Suppressor macrophage (primary cell): ENCODE data around the gene ZNF423.

Experiments
- DNase-seq, 4 experiments: peaks; one replicate each; pipeline ENCODE4 v3.0.0-alpha.2; 2020 to 2022

ZNF423 gene

DNA sequence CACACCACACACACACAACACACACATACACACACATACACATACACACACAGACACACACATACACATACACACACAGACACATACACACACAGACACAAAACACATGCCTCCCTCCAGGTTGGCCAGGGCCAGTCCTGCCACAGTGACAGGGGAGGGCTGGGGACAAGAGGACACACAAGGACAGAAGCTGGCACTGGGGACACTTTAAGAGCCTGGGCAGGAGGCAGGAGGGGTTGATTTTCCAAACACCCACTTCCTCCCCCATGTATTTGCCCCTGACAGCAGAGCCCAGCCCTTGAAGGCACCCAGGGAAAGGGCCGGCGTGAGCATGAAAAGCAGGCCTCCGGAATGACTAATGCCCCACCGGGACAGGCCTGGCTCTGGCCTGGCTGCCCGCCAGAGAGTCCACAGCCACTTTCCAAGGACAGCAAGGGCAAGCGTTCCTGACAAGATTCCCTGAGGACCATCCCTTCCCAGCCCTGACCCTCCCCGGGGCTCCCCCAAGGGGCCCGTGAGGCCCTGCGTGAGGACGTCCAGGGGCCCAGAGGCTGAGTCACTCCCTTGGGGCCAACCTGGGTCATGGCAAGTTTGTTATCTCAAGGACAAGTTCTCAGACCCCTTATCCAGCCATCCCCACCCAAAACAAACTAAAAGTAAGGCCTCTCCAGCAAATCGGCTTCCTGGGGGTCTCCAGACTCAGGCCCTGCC is 235.6 kb downstream of the ZNF423 start:
- no peak for DNase-seq

DNA sequence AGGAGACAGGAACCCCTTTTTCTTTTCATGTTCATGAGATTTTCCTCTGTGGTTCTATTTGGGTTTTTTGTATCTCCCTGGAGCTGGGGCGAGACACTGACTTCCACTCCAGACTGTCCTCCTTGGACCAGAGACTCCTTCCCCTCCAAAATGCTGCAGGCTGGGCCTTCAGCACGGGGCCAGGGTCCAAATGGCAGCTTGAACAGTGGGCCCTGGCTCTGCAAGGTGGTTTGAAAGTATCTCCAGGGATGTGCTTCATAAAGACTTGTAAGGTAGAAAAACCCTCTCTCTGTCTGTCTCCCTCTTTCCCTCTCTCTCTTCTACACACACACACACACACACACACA is 236.1 kb downstream of the ZNF423 start:
- no peak for DNase-seq

DNA sequence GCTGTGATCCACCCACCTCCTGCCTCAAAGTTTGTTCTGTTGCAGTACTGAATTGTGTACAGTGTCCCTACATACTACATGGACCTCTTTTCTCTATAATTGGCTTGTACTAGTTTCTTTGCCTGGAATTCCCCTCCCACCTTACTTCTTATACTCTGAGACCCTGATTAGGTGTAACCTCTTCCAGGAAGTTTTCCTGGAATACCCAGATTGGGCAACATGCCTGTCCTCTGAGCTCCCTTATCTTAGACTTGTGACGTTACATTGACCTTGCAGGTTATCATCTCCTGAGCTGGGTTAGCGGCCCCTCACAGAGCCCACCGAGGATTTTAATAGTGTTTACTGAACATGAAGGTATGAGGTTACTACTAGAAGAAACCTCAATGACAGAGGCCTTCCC is 237.0 kb downstream of the ZNF423 start:
- no peak for DNase-seq

DNA sequence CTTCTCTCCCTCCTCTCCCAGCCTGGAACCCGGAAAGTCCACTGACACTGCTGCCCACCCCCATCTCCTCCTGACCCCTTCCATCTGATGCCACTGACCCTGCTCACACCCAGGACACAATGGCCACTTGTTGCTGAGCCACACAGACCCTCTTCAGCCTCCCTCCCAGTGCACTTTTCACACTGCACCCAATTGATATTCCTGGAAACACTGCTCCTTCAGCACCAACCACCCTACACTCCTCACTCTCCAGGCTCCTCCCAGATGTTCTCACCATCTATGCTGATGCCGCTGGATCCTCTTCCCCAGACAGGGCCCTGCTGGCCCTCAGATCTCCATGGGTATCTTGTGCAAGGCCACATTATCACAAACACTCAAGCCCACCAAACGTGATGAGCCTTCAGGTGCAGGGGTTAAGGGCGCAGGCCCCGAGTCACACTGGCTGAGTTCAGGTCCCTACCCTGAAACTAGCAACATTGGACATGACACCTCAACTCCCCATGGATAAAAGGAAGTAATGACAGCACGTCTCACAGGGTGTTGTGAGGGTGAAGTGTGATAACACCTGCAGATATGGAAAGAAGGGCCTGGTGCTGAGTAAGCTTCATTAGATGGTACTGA is 238.1 kb downstream of the ZNF423 start:
- DNase-seq = no peak

DNA sequence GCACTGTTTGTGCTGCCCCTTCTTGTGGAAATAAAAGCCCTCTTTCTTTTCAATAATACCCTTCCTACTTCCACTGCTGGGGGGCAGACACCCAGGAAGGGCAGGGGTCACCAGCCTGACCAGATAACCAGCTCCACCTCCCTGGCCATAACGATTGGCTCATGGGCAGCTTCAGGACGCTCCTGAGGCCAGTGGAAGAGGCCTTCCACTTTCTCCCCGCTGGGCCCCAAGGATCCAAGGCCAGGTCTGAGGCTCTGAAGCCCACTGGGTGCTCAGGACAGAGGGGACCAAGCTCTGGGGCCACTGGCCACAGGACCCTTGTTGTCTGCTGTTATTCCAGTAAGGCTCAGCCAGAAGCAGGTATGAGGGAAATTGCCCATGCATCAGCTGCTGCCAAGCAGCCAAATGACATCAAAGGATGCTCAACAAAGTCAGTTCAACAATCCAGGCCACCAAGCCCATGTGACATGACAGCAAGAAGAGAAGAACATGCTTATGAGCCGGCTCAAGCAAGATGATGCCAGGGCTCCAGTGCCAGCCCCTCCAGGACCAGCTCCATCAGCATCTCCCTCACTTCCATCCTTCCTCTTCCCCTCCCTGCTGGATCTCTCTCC is 238.8 kb downstream of the ZNF423 start:
- no peak for DNase-seq

DNA sequence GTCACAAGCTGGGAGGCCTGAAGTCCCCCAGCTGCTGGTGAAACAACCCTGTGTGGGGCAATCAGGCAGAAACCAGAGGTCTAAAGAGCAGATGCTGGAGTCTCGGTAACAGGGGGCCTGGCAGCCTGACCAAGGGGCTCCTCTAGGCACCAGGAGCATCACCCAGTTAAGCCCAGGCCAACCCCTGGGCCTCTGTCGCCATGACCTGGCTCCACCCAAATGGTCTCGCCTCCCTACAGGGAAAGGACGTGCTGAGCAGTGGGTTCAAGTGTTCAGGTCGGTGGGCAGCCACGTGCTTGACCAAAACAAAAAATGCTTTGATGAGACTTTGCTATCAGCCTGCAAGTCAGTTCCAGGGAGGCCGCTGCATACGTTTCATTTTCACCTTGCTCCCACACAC is 240.3 kb downstream of the ZNF423 start:
- DNase-seq = no peak

DNA sequence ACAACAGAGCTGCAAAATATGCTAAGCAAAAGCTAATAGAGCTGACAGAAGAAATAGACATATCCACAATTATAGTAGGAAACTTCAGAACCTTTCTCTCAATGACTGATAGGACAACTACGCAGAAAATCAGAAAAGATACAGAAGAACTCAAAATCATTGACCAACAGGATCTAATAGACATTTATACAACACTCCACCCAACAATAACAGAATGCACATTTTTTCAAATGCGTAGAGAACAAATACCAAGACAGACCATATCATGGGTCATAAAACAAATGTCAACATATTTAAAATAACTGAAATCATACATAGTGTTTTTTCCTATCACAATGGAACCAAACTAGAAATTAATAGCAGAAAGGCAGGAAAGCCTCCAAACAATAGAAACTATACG is 244.9 kb downstream of the ZNF423 start:
- no peak for DNase-seq

DNA sequence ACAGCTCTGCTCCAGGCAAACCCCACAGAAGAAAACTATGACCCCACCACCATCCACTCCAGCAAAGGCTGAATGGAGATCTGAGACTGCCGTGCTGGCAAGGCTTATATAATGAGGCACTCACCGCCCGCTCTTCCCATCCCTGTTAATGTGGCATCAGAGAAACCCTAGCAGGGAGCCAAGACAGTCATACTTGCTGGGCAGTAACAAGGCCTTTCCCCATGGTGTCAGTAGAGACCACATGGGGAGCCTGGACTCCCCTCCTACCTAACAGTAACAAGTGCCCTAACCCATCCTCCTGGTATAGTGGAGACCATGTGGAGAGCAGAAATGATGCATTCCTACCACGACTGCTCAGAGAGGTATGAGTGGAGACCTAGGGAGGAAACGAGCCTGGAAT is 247.1 kb downstream of the ZNF423 start:
- DNase-seq = no peak

DNA sequence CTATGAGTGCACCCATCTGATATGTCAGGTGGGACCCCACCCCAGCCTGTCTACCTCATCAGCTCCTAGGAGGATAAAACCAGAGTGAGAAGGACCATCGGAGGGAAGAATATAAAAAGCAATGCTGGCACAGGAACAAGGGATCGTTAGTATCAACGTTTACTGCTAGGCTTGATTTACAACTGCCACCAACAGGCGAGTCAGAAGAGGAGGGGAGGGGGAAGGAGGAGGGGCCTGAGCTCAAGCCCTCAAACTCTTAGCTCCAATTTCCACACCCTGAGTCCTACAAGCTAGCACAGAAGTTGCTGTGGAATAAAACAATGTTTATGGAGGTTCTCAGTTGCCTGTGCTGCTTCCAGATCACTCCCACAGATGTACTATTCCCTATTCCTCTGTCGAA is 247.8 kb downstream of the ZNF423 start:
- no peak for DNase-seq

DNA sequence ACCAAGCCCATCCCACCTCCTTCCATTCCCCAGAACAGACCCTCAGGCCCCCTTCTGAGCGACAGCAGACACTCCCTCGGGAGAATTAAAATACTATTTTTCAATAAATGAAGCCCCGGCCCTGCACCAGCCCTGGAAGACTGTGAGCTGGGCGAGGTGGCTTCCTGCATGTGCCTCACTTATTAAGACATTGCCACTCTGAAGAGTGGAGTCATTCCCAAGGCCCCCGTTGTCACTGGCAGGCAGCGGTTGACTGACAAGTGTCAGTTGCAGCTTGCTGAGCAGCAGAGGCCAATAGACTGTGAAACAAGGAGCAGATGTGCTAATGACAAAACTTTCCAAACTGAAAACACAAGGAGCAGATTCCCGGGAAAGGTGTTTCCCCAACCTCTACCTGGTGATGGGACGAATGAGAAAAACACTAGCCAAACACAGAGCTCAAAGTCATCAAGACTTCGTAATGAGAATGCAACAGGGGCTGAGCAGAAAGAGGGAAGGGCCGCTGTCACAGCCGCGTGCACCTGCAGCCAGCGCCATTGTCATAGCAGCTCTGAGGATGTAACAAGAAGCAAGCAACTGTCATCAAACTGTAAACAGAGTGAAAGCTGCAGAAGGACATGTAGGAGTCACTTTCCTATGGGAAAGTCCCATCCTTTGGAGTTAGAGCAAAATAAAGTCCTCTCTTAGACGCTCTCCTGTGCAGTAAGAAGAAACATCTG is 250.2 kb downstream of the ZNF423 start:
- DNase-seq = no peak

DNA sequence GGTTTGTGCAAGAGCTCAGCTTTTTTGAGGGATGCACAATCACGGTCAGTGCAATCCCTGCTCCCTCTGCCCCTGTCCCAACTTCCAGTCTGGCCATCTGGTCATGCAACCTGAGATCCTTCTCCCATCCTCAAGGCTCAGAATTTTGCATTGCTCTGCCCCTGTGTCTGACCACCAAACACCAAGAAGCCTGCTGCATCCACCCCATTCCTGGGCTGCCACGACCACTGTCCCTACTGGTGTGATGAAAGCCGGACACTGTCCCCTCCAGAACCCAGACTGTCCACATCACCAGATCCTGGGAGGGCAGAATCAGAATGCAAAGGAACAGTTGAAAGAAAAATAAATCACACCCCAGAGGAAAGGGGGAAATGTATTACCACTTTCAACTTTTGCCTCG is 251.3 kb downstream of the ZNF423 start:
- no peak for DNase-seq

DNA sequence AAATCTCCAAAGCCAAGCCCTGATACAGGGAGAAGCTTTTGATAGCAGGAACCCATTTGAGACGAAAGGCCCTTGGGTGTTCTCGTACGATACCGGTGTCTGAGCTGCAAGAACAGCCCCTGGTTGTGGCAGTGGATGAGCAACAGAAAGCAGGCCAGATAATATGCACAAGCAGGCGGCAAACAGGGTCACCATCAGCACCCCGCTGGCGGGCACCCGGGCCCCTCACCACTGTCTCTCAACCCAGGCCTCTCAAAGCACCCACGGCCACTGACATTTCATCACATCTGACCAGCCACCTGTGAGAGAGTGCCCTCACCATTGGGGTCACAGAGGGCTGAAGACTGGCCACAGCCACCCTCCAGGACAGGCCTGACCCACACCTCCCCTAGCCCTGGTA is 252.0 kb downstream of the ZNF423 start:
- DNase-seq = no peak

DNA sequence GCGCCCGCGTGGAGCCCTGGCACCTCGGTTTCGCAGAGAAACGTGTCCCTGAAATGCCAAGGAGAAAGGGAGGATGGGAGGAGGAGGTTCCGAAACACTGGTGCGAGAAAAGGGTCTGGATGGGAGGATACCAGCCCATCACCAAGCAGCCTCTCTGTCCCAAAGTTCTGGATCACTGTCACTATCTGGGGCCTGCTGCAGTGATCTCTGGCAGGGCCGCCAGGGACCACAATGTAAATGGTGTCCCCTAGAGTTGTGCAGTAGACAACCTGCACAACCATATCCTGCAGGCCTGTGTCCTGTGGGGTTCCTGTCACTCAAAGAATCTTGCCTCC is 253.0 kb downstream of the ZNF423 start:
- no peak for DNase-seq

DNA sequence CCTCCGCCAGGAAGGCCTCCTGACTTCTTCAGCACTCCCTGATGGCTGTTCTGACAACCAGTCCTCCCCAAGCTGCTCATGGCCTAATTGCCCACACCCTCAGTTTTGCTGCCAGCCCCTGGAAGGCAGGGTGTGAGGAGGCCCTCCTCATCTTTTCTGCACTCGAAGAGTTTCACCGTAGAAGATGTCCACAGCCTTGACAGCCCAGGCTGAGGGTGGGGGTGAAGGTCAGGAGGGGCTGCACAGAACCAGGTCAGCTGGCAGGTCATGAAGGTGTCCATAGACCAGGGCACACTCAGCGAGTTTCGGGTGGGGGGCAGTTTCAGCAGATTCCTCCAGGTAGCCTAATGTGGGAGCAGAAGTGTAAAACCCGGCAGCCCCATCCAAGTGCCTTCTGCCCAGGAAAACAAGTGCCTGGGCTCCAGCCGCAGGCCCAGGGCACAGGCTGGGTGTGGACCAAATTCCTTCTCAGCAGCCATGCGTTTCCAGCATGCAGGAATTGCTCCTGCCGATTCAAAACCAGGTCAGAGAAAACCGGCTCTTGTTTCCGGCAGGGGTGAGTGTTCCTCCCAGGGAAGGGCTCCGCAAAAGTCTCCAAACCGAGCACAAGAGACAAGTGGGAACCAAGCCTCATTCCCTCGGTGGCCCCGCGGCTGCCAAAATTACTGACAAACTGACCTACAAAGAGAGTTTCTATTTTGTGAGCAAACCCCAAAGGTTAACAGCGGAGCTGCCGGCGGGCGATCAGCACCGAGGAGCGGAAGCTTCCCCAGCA is 253.5 kb downstream of the ZNF423 start:
- no peak for DNase-seq

DNA sequence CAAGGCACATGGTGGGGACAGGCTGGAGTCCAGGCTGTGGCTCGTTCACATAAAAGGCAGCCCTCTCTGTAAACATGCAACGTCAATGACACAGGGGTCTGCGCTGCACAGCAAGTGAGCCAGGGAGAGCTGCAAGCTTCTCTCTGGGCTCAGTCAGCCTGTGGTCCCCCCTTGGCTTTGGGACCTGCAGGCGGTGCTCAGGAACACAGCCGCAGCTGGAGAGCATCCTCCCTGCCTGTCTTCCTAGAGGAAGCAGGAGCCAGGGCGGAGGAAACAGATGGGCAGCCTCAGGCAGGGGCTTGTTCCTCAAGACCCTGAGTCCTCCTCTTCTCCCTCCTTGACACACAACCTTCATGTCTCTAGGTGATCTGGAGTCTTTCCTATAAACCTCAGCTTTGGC is 254.3 kb downstream of the ZNF423 start:
- DNase-seq = no peak

DNA sequence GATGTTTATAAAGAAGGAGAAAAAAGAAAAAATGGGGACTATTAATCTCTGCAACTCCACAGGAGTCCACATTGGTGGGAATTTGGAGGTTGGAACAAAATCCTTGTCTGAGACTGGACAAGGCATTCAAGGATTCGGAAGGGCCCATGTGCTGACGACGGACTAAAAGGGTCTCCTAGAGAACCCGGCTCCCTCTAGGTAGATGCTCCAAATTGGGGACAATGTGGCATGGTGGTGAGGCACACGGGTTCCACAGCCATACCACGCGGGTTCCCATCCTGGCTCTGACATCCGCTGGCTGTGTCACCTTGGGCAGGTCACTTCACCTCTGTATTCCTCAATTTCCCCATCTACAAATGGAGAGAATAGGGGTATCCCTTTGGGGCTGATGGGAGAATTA is 254.9 kb downstream of the ZNF423 start:
- DNase-seq = no peak

DNA sequence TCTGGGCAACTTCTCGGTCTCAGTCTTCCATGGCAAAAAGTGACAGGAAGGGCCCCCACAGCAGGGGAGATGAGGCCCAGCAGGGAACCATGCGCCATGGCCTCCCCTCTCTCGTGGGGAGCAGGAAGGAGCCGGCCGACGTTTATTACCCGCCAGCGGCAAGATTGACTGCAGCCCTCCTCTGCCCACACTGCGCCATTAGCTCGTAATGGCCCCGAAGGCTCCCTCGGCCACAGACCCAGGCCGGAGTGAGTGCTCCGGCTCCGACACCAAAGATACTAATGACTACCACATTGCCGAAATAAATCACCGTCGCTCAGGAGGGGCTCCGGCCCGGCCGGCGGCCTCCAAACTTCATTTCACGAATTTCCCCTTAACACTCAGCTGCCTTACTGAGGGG is 255.4 kb downstream of the ZNF423 start:
- no peak for DNase-seq

DNA sequence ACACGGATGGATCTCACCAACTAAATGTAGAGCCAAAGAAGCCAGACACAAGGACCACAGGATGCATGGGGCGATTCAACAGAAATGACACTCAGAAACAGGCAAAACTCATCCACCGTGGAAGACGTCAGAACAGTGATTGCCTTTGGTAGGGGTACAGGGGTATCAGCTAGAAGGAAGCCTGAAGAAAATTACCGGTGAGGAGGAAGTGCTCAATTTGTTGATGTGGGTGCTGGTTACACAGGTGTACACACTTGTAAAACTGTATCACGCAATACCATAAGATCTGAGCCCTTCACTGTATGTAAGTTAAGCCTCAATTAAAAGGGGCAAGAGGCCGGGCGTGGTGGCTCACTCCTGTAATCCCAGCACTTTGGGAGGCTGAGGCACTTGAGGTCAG is 256.2 kb downstream of the ZNF423 start:
- no peak for DNase-seq

DNA sequence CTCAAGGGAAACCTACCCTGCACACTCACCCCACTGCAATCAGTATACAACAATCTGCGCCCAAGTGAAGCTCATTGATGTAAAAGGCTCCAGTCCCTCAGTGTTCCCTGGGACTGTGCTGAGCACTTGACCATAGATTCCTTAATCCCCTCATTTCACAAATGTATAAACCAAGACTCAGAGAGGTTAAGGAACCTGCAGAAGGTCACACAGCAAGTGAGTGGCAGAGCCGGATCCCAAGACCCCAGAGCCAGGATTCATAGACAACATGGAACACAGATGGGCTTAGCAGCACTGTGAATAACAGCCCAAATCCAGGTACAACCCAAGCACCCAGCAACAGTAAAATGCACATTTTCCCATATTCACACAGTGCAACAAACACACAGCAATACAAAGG is 256.6 kb downstream of the ZNF423 start:
- DNase-seq = no peak

DNA sequence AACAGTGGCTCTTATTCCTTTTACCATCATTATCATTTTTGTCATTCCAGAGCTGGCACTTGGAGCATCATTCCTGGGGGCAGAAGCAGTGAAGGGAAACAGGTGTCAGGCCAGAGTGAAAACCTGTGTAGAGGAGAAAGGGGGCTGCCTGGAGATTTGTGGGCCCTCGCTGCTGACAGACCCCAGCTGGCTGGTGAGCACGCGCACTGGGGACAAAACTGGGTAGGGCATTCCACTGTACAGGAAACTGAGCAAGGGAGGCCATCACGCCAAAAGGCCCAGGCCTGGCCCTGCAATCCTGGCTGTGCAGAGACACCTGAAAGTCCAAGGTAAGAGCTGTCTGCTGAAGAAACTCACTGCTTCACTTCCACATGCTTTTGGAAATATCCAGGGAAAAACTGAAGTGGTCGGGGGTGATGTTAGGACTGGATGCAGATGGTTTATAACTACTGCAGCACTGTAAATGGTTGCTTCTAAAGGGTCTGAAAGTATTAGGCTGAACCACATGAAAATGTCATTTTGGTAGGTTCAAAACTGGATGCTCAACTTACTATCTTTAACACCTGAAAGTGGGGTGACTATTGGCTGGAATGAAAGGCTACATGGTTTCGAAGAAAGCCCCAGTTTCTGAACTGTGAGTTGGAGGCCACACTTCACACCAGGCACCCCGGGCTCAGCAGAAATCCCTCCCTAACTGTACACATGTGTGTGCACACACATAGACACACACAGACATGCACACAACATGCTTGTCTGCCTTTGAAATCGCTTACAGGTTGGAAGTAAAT is 257.3 kb downstream of the ZNF423 start:
- no peak for DNase-seq

DNA sequence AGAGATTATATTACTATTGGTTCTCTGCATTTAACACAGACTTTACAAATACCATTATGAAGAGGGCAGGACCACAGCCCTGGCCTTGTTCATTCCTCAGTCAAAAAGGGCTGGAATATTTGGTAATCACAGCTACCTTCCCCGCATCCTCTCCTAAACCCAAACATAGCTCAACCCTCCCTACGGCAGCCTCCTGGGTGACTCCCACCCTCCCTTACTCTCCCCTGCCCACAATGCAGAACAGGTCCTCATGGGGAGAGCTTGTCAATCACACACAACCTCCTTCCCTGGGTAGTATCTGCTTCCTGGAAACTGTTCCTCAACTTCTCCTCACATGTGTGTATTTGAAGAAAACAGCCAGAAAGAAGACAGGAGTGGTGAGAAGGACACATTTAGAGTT is 258.1 kb downstream of the ZNF423 start:
- DNase-seq = no peak

DNA sequence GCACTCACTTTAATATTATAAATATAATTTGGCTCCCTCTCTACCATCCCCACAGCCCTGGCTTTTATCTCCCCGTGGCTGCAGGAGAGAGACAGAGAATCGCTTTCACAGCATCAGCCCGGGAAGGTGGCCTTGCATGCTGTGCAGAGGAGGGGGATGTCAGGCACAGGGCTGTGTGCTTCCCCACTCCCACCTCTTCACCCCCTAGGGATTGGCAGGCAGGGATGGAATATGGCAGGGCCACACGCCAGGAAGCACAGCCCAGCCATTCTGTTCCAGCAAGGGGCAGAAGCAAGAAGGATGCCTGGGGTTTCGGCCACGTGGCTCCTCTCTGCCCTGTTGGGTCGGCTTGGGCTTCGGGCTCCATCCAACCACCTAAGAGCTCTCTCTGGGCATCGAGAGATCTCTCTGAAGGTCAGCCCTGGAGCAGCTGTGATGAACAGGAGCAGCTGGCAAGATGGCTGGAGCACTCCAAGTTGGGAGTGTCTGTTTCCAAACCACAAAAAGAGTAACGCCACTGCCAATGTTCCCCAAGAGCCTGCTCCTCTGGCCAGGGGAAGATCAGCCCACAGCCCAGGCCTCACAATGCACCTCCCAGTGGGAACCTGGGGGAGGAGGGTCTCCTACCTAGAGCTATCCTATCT is 259.1 kb downstream of the ZNF423 start:
- no peak for DNase-seq
